Measurements from ENCODE around the gene PBRM1.

The PBRM1 gene

DNA sequence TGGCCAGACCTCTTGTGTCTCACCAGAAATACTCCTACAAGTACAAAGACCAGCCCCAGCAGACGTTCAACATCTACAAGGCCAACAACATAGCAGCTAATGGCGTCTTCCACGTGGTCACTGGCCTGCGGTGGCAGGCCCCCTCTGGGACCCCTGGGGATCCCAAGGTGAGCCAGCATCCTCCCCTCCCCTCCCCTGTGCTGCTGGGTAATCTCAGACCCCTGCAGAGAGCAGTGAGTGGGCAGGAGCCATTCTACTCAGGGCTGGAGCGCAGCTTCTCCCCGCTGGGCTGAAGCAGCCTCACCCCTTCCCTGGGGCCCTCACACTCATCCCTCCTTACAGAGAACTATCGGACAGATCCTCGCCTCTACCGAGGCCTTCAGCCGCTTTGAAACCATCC, 180.7 kb downstream of the PBRM1 start:
- DNase-seq = no peak

DNA sequence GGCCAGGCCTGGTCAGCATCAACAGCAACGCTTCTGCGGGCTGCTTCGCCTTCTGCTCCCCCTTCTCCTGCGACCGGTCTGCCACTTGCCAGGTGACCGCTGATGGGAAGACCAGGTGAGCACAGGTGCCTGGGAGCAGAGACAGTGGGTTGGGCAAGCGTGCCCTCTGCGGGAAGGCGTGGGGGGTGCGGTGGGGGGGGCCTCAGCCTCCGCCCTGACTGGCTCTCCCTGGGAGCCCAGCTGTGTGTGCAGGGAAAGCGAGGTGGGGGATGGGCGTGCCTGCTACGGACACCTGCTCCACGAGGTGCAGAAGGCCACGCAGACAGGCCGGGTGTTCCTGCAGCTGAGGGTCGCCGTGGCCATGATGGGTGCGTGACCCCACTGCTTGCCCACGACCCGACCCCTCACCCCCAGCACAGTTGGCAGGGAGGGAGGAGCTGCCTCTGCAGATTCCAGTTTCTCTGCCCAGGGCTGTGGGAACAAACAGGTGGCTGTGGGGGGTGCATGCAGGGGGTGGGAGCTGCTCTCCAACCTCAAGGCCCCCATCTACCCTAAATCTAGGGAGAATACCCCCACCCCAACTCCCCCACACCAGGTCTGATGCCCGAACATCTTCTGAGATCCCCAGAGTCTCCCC, 181.8 kb downstream of the PBRM1 start:
- peak in 2 of 3 experiments; percentile 64 to 81 for DNase-seq

DNA sequence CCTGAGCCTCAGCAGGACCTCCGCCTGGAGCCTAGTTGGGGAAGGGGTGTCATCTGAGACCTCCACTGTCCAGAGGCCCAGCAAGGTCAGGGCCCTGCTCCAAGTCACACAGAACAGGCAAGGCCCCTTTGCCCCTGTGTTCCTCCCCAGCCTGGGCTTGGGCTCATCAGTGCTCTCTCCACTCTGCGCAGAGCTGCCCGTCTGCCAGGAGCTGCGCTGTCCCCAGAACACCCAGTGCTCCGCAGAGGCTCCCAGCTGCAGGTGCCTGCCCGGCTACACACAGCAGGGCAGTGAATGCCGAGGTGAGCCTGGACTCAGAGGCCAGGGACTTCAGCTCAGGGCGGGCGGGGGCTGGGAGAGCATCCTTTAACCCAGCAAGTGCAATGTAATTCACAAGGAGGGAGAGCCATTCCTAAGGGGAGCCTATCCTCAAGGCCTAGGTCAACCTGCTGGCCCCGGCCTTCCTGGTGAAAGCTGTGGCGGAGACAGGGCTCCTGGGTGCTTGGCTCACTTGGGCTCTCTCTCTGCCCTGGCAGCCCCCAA, 182.8 kb downstream of the PBRM1 start:
- no peak for DNase-seq

DNA sequence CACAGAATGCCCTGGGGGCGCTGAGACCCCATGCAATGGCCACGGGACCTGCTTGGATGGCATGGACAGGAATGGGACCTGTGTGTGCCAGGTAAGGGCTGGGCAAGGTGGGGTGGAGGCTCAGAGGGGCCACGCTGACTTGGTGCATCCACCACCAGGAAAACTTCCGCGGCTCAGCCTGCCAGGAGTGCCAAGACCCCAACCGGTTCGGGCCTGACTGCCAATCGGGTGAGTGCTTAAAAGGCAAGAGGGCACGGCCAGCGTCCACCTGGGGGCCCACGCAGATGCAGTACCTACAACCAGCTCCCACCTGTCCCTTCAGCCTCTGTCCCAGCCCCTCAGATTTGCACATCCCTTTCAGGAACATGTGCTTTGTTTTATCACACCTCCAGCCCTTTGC, 183.7 kb downstream of the PBRM1 start:
- DNase-seq = no peak

DNA sequence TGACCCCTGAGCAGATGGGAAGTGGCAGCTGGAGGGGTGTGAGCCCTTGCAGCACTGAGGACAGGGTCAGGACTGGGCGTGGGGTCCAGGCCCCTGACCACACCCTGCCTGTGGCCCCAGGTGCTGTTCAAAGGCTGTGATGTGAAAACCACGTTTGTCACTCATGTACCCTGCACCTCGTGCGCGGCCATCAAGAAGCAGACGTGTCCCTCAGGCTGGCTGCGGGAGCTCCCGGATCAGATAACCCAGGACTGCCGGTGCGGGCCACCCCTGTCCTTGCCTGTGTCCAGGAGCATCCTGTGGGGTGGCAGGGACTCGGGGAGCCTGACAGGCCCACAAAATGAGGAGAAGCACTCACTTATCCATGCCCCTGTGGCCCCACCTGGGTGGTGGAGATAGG, 184.7 kb downstream of the PBRM1 start:
- DNase-seq = no peak

DNA sequence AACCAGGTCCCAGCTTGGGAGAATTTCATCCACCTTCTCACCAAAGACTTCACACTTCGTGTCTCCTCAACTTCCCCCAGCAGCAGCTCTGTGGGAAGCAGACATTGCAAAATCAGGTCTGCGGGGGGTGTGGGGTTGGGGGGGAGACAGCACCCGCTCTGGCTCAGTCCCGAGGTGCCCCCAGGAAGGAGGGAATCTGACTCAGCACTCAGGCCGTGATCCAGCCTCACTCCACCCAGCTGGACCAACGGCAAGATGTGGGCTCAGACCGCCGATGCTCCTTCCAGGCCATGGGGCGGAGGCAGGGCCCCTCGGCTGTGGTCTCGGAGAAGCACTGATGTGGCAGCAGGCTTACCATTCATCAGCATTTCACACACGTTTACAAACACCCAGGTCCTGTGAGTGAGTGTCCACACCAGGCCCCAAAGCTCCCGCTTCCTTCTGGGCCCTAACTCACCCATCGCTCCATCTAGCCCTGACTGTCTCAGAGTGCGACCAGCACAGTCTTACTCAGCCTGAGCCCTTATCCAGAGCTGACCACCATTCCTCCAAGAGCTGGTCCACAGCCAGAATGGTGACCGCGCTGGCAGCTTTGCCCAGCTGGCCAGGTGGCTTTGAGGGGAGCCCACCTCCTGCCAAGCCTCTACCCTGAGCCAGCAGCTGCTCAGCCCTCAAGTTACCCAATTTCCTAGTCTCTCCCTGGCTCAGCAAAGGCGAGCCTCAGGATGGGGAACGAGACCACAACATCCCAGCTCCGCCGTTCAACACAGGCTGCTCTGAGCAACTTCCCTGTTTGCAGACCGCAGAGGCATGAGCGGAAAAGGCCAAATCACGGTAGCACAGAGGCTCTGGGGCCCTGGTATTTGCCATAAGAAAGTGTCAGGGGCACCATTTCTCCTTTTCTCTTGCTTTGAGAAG, 187.3 kb downstream of the PBRM1 start:
- DNase-seq = no peak

DNA sequence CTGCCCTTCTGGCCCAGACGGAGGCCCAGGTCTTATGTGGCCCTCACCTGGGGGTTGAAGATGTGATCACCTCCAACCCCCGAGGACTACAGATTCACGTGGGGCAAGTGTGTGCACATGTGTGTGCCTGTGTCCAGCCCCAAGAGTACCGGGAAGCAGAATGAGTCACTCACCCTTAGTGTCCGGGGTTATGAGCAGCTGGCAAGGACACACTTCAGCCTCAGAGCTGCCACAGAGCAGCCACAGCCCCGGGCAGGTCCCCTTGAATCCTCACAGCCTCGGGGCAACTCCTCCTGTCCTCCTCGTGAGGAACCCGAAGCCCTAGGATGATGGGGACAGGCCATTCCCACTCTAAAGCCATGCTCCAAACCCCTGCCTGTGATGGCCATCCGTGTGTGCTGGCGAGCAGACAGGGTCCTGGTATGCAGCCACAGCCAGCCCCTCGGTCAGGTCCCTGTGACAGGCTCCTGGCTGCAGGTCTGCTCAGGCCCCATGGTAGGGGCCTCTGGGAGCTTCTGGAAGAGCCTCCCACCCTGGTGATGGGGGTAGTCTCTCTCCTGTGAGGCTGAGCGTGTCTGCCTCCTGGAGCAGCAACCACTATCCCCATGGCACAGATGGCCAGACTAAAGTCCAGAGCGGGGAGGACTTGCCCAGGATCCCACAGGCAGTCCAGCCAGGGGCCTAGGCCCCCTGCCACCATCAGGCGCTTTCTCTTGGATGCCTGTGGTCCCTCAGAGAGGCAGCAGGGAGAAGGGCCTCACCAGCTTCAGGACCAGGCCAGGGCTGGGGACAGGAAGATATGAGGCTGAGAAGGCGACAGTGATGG, 189.7 kb downstream of the PBRM1 start:
- DNase-seq = no peak
